HL-60/S4 treated with phorbol 12-myristate 13-acetate at 8.2 ng/mL for 4 days and 3 days (cell line): ENCODE measurements around the gene PLB1.

ENCODE experiments used
- in situ Hi-C: fragments of 300-500 bp; cut with MboI; formaldehyde crosslinking; loops from 2 replicates; pipeline ENCODE4 v1.15.0; 2022; ENCODE audit warnings: low sequenced_read_pairs

PLB1 gene

GRCh38 chr2:28495551-28496250, at the start of gene PLB1:
PLB1 (plus strand) TSS chr2:28496060; CDS start chr2:28496115, 55 bp downstream.
- in situ Hi-C loops = no loop called here

GRCh38 chr2:28446531-28446930, 49.3 kb upstream of the PLB1 start:
- in situ Hi-C loops = no loop called here

GRCh38 chr2:28447086-28447485, 48.8 kb upstream of the PLB1 start:
- in situ Hi-C loops = no loop called here

GRCh38 chr2:28447943-28448792, 47.7 kb upstream of the PLB1 start:
- in situ Hi-C loops = no loop called here

- in situ Hi-C loops = no loop called here
These were observed 47.1 kb upstream of the PLB1 start for GRCh38 chr2:28448793-28449100.

GRCh38 chr2:28449126-28449487, 46.8 kb upstream of the PLB1 start:
- in situ Hi-C loops = no loop called here

- in situ Hi-C loops = no loop called here
These were observed 46.1 kb upstream of the PLB1 start for GRCh38 chr2:28449488-28450395.

- in situ Hi-C loops = no loop called here
These were observed 44.8 kb upstream of the PLB1 start for GRCh38 chr2:28450901-28451565.

GRCh38 chr2:28451793-28452533, 43.9 kb upstream of the PLB1 start:
- in situ Hi-C loops = no loop called here

- in situ Hi-C loops = no loop called here
These were observed 43.3 kb upstream of the PLB1 start for GRCh38 chr2:28452534-28453081.

- in situ Hi-C loops = no loop called here
These were observed 42.5 kb upstream of the PLB1 start for GRCh38 chr2:28453396-28453795.

GRCh38 chr2:28454016-28454930, 41.6 kb upstream of the PLB1 start:
- in situ Hi-C loops = no loop called here

- in situ Hi-C loops = no loop called here
These were observed 38.6 kb upstream of the PLB1 start for GRCh38 chr2:28457237-28457636.

GRCh38 chr2:28461056-28461455, 34.8 kb upstream of the PLB1 start:
- in situ Hi-C loops = no loop called here

- in situ Hi-C loops = no loop called here
These were observed 33.7 kb upstream of the PLB1 start for GRCh38 chr2:28462122-28462521.

- in situ Hi-C loops = no loop called here
These were observed 32.5 kb upstream of the PLB1 start for GRCh38 chr2:28463211-28463816.

GRCh38 chr2:28463893-28464292, 32.0 kb upstream of the PLB1 start:
- in situ Hi-C loops = no loop called here

- in situ Hi-C loops = no loop called here
These were observed 30.5 kb upstream of the PLB1 start for GRCh38 chr2:28465148-28465885.
